Measurements from ENCODE around the gene CHST11. TPM values are rescaled to one million over a fixed set of nuclear protein-coding genes. Genes with fewer than 3 reads are reported as not detected.

CHST11 gene
- total and polyA plus RNA-seq, 4 donors: 0.57 to 11.1 (median 3.7) TPM

DNA sequence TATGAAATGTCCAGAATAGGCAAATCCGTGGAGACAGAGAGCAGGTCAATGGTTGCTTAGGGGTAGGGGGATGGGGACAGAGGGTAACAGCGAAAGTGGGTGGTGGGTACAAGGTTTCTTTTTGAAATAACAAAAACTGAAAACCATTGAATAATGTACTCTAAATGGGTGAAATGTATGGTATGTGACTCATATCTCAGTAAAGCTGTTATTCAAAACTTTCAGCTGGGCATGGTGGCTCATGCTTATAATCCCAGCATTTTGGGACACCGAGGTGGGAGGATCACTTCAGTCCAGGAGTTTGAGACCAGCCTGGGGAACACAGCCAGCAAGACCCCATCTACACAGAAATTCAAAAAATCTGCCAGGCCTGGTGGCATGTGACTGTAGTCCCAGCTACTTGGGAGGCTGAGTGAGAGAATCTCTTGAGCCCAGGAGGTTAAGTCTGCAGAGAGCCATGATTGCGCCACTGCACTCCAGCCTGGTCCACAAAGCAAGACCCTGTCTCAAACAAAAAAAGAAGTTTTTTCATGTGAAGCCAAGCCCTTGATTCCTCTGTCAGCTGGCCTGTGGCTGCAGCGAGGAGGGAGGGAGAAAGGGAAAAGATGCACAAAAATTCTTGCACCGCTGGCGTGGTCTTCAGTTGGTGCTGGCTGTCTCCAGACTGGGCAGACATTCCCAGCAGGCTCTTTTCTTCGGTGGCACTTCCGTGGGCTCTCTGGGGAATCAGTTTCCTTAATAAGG, 253.1 kb downstream of the CHST11 start:
- H3K9ac ChIP-seq (ENCODE audit: low read depth in 1 of 2, low read length in 2 of 2): no peak overlapping the region
- peaks cover 0 to 7% (median 3%) of the 10 kb centered on the region in 4 donors for H3K4me1 ChIP-seq (ENCODE audit: control insufficient read depth in 4 of 4, insufficient read depth in 4 of 4, low read length in 3 of 4)
- H3K9me3 ChIP-seq (ENCODE audit: control insufficient read depth in 4 of 4, low read length in 3 of 4): no peaks in the 10 kb centered on the region
- 91% methylated on average over 9 of the region's 9 CpGs for WGBS
- no peaks in the 10 kb centered on the region for H3K27me3 ChIP-seq (ENCODE audit: control insufficient read depth in 4 of 4, insufficient read depth in 4 of 4, low read length in 3 of 4)
- no peaks in the 10 kb centered on the region for H3K36me3 ChIP-seq (ENCODE audit: control insufficient read depth in 4 of 4, insufficient read depth in 3 of 4, low read depth in 1 of 4, low read length in 3 of 4)
- H3K27ac ChIP-seq (ENCODE audit: low read depth in 1 of 2, low read length in 2 of 2): no peak overlapping the region
- no peak overlapping the region for H3K4me3 ChIP-seq (ENCODE audit: low read depth in 1 of 3, low read length in 3 of 3)
- TF ChIP-seq HNF4A (conservative IDR thresholded peaks at IDR 0.05): no peak
- TF ChIP-seq RXRA (IDR thresholded peaks at IDR 0.05): no peak
- TF ChIP-seq, protein P1, sequence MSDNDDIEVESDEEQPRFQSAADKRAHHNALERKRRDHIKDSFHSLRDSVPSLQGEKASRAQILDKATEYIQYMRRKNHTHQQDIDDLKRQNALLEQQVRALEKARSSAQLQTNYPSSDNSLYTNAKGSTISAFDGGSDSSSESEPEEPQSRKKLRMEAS (IDR thresholded peaks at IDR 0.05): no peak
- TF ChIP-seq, protein P2, sequence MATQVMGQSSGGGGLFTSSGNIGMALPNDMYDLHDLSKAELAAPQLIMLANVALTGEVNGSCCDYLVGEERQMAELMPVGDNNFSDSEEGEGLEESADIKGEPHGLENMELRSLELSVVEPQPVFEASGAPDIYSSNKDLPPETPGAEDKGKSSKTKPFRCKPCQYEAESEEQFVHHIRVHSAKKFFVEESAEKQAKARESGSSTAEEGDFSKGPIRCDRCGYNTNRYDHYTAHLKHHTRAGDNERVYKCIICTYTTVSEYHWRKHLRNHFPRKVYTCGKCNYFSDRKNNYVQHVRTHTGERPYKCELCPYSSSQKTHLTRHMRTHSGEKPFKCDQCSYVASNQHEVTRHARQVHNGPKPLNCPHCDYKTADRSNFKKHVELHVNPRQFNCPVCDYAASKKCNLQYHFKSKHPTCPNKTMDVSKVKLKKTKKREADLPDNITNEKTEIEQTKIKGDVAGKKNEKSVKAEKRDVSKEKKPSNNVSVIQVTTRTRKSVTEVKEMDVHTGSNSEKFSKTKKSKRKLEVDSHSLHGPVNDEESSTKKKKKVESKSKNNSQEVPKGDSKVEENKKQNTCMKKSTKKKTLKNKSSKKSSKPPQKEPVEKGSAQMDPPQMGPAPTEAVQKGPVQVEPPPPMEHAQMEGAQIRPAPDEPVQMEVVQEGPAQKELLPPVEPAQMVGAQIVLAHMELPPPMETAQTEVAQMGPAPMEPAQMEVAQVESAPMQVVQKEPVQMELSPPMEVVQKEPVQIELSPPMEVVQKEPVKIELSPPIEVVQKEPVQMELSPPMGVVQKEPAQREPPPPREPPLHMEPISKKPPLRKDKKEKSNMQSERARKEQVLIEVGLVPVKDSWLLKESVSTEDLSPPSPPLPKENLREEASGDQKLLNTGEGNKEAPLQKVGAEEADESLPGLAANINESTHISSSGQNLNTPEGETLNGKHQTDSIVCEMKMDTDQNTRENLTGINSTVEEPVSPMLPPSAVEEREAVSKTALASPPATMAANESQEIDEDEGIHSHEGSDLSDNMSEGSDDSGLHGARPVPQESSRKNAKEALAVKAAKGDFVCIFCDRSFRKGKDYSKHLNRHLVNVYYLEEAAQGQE (IDR thresholded peaks at IDR 0.05): no peak
- TF ChIP-seq, protein P3, sequence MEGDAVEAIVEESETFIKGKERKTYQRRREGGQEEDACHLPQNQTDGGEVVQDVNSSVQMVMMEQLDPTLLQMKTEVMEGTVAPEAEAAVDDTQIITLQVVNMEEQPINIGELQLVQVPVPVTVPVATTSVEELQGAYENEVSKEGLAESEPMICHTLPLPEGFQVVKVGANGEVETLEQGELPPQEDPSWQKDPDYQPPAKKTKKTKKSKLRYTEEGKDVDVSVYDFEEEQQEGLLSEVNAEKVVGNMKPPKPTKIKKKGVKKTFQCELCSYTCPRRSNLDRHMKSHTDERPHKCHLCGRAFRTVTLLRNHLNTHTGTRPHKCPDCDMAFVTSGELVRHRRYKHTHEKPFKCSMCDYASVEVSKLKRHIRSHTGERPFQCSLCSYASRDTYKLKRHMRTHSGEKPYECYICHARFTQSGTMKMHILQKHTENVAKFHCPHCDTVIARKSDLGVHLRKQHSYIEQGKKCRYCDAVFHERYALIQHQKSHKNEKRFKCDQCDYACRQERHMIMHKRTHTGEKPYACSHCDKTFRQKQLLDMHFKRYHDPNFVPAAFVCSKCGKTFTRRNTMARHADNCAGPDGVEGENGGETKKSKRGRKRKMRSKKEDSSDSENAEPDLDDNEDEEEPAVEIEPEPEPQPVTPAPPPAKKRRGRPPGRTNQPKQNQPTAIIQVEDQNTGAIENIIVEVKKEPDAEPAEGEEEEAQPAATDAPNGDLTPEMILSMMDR (IDR thresholded peaks at IDR 0.05; ENCODE audit: low read depth, low read length, missing input control): no peak
- no peak for TF ChIP-seq SP1 (IDR thresholded peaks at IDR 0.05)
- no peak for TF ChIP-seq RAD21 (IDR thresholded peaks at IDR 0.05)
- no peak for TF ChIP-seq NR2F2 (IDR thresholded peaks at IDR 0.05)
- TF ChIP-seq FOXA1 (IDR thresholded peaks at IDR 0.05): no peak
- no peak for DNase-seq (ENCODE audit: low spot score)

DNA sequence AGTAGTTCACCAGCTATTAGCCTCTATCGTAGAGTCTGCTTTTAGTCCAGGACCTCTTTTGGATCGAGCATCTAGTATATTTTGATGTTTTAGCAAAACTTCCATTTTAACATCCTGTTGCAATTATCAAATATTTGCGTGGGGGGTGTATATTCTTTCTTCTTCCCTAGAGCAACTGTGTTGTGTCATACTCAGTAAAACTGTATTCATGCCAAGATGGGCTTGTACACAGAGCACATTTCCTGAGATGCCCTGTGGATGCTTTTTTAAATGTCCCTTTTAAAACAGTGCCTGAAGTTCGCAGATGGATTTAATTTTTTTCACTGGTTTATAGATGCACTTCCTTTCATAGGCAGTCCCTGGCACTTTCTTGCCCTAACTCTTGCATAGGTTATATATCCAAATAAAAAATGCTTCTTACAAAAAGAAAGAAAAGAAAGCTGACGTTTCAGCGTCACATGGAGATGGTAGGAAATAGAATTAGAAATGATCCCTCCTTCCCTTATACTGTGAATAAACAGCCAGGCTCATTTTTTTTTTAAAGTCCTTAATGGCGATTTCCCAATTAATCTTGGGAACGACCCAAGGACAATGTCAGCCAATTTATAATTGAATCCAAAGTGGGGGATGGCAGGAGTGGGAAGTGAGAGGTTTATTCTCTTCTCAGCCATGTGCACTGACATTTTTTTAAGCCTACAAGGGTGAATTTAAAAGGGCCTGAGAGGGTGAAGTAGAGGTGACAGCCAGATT, 254.4 kb downstream of the CHST11 start:
- Histone ChIP-seq H3K4me1 (ENCODE audit: control insufficient read depth in 4 of 4, insufficient read depth in 4 of 4, low read length in 3 of 4) (peaks cover 0 to 7% (median 3%) of the 10 kb centered on the region in 4 donors), H3K4me3 (ENCODE audit: low read depth in 1 of 3, low read length in 3 of 3) (no peak overlapping the region), H3K9me3 (ENCODE audit: control insufficient read depth in 4 of 4, low read length in 3 of 4) (no peaks in the 10 kb centered on the region), H3K27me3 (ENCODE audit: control insufficient read depth in 4 of 4, insufficient read depth in 4 of 4, low read length in 3 of 4) (no peaks in the 10 kb centered on the region), H3K36me3 (ENCODE audit: control insufficient read depth in 4 of 4, insufficient read depth in 3 of 4, low read depth in 1 of 4, low read length in 3 of 4) (no peaks in the 10 kb centered on the region), H3K9ac (ENCODE audit: low read depth in 1 of 2, low read length in 2 of 2) (no peak overlapping the region), H3K27ac (ENCODE audit: low read depth in 1 of 2, low read length in 2 of 2) (no peak overlapping the region)
- DNase-seq (ENCODE audit: low spot score): no peak
- 35% methylated on average over 8 of the region's 8 CpGs for WGBS
- TF ChIP-seq, protein P4, sequence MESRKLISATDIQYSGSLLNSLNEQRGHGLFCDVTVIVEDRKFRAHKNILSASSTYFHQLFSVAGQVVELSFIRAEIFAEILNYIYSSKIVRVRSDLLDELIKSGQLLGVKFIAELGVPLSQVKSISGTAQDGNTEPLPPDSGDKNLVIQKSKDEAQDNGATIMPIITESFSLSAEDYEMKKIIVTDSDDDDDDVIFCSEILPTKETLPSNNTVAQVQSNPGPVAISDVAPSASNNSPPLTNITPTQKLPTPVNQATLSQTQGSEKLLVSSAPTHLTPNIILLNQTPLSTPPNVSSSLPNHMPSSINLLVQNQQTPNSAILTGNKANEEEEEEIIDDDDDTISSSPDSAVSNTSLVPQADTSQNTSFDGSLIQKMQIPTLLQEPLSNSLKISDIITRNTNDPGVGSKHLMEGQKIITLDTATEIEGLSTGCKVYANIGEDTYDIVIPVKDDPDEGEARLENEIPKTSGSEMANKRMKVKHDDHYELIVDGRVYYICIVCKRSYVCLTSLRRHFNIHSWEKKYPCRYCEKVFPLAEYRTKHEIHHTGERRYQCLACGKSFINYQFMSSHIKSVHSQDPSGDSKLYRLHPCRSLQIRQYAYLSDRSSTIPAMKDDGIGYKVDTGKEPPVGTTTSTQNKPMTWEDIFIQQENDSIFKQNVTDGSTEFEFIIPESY (IDR thresholded peaks at IDR 0.05): no peak
- peak in 1 of 2 donors; percentile 18 for TF ChIP-seq RXRA (IDR thresholded peaks at IDR 0.05)
- no peak for TF ChIP-seq HNF4A (conservative IDR thresholded peaks at IDR 0.05)
- peak; percentile 27 for TF ChIP-seq FOXA2 (IDR thresholded peaks at IDR 0.05)
- TF ChIP-seq, protein P3 (IDR thresholded peaks at IDR 0.05; ENCODE audit: low read depth, low read length, missing input control): no peak
- TF ChIP-seq RAD21 (IDR thresholded peaks at IDR 0.05): peak; percentile 26 to 39
- peak in 1 of 2 donors; percentile 12 for TF ChIP-seq JUND (IDR thresholded peaks at IDR 0.05)

Measured in liver (tissue), 9 donors.